ENCODE measurements around the gene STYXL1.
"Not testable (repeated sequence)": the region's sequence is repeated elsewhere in the genome, so short reads cannot be mapped to it uniquely, and the experiment has no call there.

Gene STYXL1

GRCh38 chr7:76020031-76020714 lies 27.6 kb downstream of the STYXL1 start:
- H3K4me1 ChIP-seq (ENCODE audit: control insufficient read depth, low read depth, low read length): no peaks in the 10 kb centered on the region
- no peak overlapping the region for H3K4me3 ChIP-seq (ENCODE audit: low read length)
- H3K9me3 ChIP-seq (ENCODE audit: control insufficient read depth, low read depth, low read length): no peaks in the 10 kb centered on the region
- H3K27me3 ChIP-seq (ENCODE audit: control insufficient read depth, insufficient read depth, low read length): no peaks in the 10 kb centered on the region
- H3K9ac ChIP-seq (ENCODE audit: low read length): no peak overlapping the region
- H3K27ac ChIP-seq (ENCODE audit: low read length): no peak overlapping the region
- peaks cover 5% of the 10 kb centered on the region for H3K36me3 ChIP-seq (ENCODE audit: control insufficient read depth, low read depth, low read length)

- H3K4me1 ChIP-seq (ENCODE audit: control insufficient read depth, low read depth, low read length); H3K36me3 ChIP-seq (ENCODE audit: control insufficient read depth, low read depth, low read length); H3K27ac ChIP-seq (ENCODE audit: low read length); H3K9ac ChIP-seq (ENCODE audit: low read length); H3K27me3 ChIP-seq (ENCODE audit: control insufficient read depth, insufficient read depth, low read length); H3K4me3 ChIP-seq (ENCODE audit: low read length); H3K9me3 ChIP-seq (ENCODE audit: control insufficient read depth, low read depth, low read length): not testable (repeated sequence)
Measured at GRCh38 chr7:76018520-76018919, 29.3 kb downstream of the STYXL1 start.

DNA sequence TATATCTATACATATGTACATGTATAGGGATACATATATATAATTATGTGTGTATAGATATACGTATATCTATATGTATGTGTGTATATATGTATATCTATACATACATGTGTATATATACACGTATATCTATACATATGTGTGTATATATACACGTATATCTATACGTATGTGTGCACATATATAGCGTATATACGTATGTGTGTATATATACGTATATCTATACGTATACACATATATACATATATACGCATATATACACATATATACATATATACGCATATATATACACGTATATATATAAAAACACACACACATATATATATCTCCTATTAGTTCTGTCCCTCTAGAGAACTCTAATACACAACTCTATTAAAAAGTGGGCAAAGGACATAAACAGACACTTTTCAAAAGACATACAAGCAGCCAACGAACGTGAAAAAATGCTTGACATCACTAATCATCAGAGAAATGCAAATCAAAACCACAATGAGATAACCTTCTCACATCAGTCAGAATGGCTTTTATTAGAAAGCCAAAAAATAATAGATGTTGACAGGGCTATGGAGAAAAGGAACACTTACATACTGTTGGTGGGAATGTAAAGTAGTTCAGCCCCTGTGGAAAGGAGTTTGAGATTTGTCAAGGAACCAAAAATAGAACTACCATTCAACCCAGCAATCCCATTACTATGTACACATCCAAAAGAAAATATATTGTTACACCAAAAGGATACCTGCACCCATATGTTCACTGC lies 31.4 kb downstream of the STYXL1 start:
- Histone ChIP-seq H3K27ac (ENCODE audit: low read length) (no peak overlapping the region), H3K9me3 (ENCODE audit: control insufficient read depth, low read depth, low read length) (no peaks in the 10 kb centered on the region), H3K4me1 (ENCODE audit: control insufficient read depth, low read depth, low read length) (no peaks in the 10 kb centered on the region), H3K9ac (ENCODE audit: low read length) (no peak overlapping the region), H3K27me3 (ENCODE audit: control insufficient read depth, insufficient read depth, low read length) (no peaks in the 10 kb centered on the region), H3K36me3 (ENCODE audit: control insufficient read depth, low read depth, low read length) (peaks cover 2% of the 10 kb centered on the region), H3K4me3 (ENCODE audit: low read length) (no peak overlapping the region)

GRCh38 chr7:76011442-76011861 lies 36.3 kb downstream of the STYXL1 start:
- no peaks in the 10 kb centered on the region for H3K9me3 ChIP-seq (ENCODE audit: control insufficient read depth, low read depth, low read length)
- no peaks in the 10 kb centered on the region for H3K27me3 ChIP-seq (ENCODE audit: control insufficient read depth, insufficient read depth, low read length)
- no peak overlapping the region for H3K9ac ChIP-seq (ENCODE audit: low read length)
- no peak overlapping the region for H3K4me3 ChIP-seq (ENCODE audit: low read length)
- H3K36me3 ChIP-seq (ENCODE audit: control insufficient read depth, low read depth, low read length): no peaks in the 10 kb centered on the region
- H3K27ac ChIP-seq (ENCODE audit: low read length): no peak overlapping the region
- H3K4me1 ChIP-seq (ENCODE audit: control insufficient read depth, low read depth, low read length): no peaks in the 10 kb centered on the region

GRCh38 chr7:76009672-76010600 lies 37.9 kb downstream of the STYXL1 start:
- no peak overlapping the region for H3K9ac ChIP-seq (ENCODE audit: low read length)
- H3K36me3 ChIP-seq (ENCODE audit: control insufficient read depth, low read depth, low read length): no peaks in the 10 kb centered on the region
- H3K9me3 ChIP-seq (ENCODE audit: control insufficient read depth, low read depth, low read length): no peaks in the 10 kb centered on the region
- H3K27ac ChIP-seq (ENCODE audit: low read length): no peak overlapping the region
- no peaks in the 10 kb centered on the region for H3K27me3 ChIP-seq (ENCODE audit: control insufficient read depth, insufficient read depth, low read length)
- H3K4me1 ChIP-seq (ENCODE audit: control insufficient read depth, low read depth, low read length): no peaks in the 10 kb centered on the region
- H3K4me3 ChIP-seq (ENCODE audit: low read length): no peak overlapping the region

- H3K27ac ChIP-seq (ENCODE audit: low read length): no peak overlapping the region
- no peak overlapping the region for H3K4me3 ChIP-seq (ENCODE audit: low read length)
Measured at GRCh38 chr7:76008156-76008687, 39.6 kb downstream of the STYXL1 start.

DNA sequence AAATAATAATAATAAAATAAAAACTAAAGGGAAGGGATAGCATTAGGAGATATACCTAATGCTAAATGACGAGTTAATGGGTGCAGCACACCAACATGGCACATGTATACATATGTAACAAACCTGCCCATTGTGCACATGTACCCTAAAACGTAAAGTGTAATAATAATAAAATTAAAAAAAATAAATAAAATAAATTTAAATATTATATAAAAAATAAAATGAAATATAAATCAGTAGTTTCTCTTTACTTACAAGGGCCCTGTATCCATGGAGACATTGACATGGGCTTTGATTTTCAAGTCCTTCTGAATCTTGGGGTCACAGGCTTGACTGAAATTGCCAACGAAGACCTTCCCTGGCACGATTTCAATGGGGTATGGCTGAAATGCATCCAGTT lies 42.8 kb downstream of the STYXL1 start:
- not testable (repeated sequence) for H3K36me3 ChIP-seq (ENCODE audit: control insufficient read depth, low read depth, low read length)

More at GRCh38 chr7:76008156-76008687, 39.6 kb downstream of the STYXL1 start:
- Histone ChIP-seq H3K9me3 (ENCODE audit: control insufficient read depth, low read depth, low read length) (no peaks in the 10 kb centered on the region), H3K9ac (ENCODE audit: low read length) (no peak overlapping the region), H3K36me3 (ENCODE audit: control insufficient read depth, low read depth, low read length) (no peaks in the 10 kb centered on the region), H3K27me3 (ENCODE audit: control insufficient read depth, insufficient read depth, low read length) (no peaks in the 10 kb centered on the region), H3K4me1 (ENCODE audit: control insufficient read depth, low read depth, low read length) (no peaks in the 10 kb centered on the region)

GRCh38 chr7:76003351-76003750 lies 44.4 kb downstream of the STYXL1 start:
- Histone ChIP-seq H3K9ac (ENCODE audit: low read length) (no peak overlapping the region), H3K27me3 (ENCODE audit: control insufficient read depth, insufficient read depth, low read length) (no peaks in the 10 kb centered on the region), H3K27ac (ENCODE audit: low read length) (no peak overlapping the region), H3K4me3 (ENCODE audit: low read length) (no peak overlapping the region), H3K4me1 (ENCODE audit: control insufficient read depth, low read depth, low read length) (no peaks in the 10 kb centered on the region), H3K36me3 (ENCODE audit: control insufficient read depth, low read depth, low read length) (no peaks in the 10 kb centered on the region), H3K9me3 (ENCODE audit: control insufficient read depth, low read depth, low read length) (no peaks in the 10 kb centered on the region)

More for the DNA sequence above, 42.8 kb downstream of the STYXL1 start:
- H3K4me3 ChIP-seq (ENCODE audit: low read length); H3K9me3 ChIP-seq (ENCODE audit: control insufficient read depth, low read depth, low read length); H3K9ac ChIP-seq (ENCODE audit: low read length); H3K4me1 ChIP-seq (ENCODE audit: control insufficient read depth, low read depth, low read length); H3K27me3 ChIP-seq (ENCODE audit: control insufficient read depth, insufficient read depth, low read length); H3K27ac ChIP-seq (ENCODE audit: low read length): not testable (repeated sequence)

- Histone ChIP-seq H3K9me3 (ENCODE audit: control insufficient read depth, low read depth, low read length) (no peaks in the 10 kb centered on the region), H3K36me3 (ENCODE audit: control insufficient read depth, low read depth, low read length) (no peaks in the 10 kb centered on the region), H3K27me3 (ENCODE audit: control insufficient read depth, insufficient read depth, low read length) (no peaks in the 10 kb centered on the region), H3K9ac (ENCODE audit: low read length) (no peak overlapping the region), H3K4me1 (ENCODE audit: control insufficient read depth, low read depth, low read length) (no peaks in the 10 kb centered on the region), H3K27ac (ENCODE audit: low read length) (no peak overlapping the region), H3K4me3 (ENCODE audit: low read length) (no peak overlapping the region)
Measured at GRCh38 chr7:76002822-76003221, 45.0 kb downstream of the STYXL1 start.

GRCh38 chr7:76002139-76002538 lies 45.7 kb downstream of the STYXL1 start:
- Histone ChIP-seq H3K36me3 (ENCODE audit: control insufficient read depth, low read depth, low read length) (no peaks in the 10 kb centered on the region), H3K27me3 (ENCODE audit: control insufficient read depth, insufficient read depth, low read length) (no peaks in the 10 kb centered on the region), H3K9me3 (ENCODE audit: control insufficient read depth, low read depth, low read length) (no peaks in the 10 kb centered on the region), H3K9ac (ENCODE audit: low read length) (no peak overlapping the region), H3K4me1 (ENCODE audit: control insufficient read depth, low read depth, low read length) (no peaks in the 10 kb centered on the region), H3K27ac (ENCODE audit: low read length) (no peak overlapping the region), H3K4me3 (ENCODE audit: low read length) (no peak overlapping the region)

- H3K27ac ChIP-seq (ENCODE audit: low read length): no peak overlapping the region
- H3K9me3 ChIP-seq (ENCODE audit: control insufficient read depth, low read depth, low read length): no peaks in the 10 kb centered on the region
- no peaks in the 10 kb centered on the region for H3K4me1 ChIP-seq (ENCODE audit: control insufficient read depth, low read depth, low read length)
- H3K4me3 ChIP-seq (ENCODE audit: low read length): no peak overlapping the region
- H3K36me3 ChIP-seq (ENCODE audit: control insufficient read depth, low read depth, low read length): no peaks in the 10 kb centered on the region
- no peak overlapping the region for H3K9ac ChIP-seq (ENCODE audit: low read length)
- no peaks in the 10 kb centered on the region for H3K27me3 ChIP-seq (ENCODE audit: control insufficient read depth, insufficient read depth, low read length)
Measured at GRCh38 chr7:76000566-76000965, 47.2 kb downstream of the STYXL1 start.
